ENCODE results near the gene POLD2.

POLD2 gene

DNA sequence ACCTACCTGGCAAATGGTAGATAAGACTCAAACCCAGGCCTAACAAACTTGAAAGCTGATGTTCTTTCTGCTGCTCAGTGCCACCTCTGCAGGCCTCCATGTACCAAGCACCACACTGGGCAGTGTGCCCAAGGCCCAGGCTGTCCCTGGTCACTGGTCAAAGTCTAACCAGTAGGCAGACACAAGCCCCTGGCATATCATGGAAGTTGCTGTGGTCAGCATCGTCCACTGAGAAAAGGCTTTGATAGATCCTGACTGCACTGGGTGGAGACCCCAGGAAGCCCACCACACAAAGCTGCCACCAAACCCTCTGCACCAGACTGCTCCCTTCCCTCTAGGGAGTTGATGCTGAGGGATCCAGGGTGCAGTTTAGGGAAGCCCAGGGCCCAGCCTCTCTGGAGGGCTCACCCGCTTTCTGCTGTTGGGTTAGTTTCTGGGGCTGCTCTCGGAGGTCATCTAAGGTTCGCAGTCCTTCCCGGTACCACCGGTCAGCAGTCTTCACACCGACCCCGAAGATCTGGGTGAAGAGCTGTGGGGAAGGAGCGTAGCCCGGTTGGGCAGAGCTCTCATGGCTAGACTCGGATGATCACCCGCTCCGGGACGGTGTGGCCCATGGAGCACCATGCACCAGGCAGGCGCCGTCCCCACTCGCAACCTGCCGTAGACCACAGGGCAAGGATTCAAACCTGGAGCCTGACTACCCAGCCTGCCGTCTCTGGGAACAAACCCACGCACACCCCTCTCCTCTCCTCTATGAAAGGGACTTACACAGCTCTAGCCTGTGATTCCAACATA lies 47.0 kb downstream of the POLD2 start:
- no peak for DNase-seq (ENCODE audit: low read depth)
- no peak overlapping the region for H3K4me3 ChIP-seq (ENCODE audit: low read length)
- TF ChIP-seq, protein P1, sequence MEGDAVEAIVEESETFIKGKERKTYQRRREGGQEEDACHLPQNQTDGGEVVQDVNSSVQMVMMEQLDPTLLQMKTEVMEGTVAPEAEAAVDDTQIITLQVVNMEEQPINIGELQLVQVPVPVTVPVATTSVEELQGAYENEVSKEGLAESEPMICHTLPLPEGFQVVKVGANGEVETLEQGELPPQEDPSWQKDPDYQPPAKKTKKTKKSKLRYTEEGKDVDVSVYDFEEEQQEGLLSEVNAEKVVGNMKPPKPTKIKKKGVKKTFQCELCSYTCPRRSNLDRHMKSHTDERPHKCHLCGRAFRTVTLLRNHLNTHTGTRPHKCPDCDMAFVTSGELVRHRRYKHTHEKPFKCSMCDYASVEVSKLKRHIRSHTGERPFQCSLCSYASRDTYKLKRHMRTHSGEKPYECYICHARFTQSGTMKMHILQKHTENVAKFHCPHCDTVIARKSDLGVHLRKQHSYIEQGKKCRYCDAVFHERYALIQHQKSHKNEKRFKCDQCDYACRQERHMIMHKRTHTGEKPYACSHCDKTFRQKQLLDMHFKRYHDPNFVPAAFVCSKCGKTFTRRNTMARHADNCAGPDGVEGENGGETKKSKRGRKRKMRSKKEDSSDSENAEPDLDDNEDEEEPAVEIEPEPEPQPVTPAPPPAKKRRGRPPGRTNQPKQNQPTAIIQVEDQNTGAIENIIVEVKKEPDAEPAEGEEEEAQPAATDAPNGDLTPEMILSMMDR (conservative IDR thresholded peaks at IDR 0.05; ENCODE audit: low read depth, low read length): no peak

DNA sequence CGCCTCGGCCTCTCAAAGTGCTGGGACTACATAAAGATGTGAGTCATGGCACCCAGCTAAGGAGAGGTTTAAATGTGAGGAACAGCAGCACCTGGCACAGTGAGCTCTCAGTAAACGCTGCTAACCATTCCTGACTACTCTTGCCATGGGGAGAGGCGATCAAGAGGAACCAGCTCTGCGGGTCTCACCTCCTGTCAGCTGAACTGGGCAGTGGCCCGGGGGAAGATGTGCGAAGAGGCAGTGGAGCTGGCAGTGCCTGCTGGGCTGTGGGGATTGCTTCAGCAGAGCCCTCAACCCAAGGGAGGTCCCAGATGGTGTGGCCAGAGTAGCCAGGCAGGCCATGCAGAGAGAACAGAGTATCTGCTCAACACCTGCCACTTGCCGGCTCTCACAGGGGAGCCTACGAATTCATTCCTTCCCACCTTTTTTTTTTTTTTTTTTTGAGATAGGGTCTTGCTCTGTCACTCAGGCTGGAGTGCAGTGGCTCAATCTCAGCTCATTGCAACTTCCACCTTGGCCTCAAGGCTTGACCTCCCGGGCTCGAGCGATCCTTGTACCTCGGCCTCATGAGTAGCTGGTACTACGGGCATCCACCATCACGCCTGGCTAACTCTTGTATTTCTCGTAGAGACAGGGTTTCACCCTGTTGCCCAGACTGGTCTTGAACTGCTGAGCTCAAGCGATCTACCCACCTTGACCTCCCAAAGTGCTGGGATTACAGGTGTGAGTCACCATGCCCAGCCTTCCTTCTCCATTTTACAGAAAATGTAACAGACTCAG lies 47.9 kb downstream of the POLD2 start:
- TF ChIP-seq, protein P1 (conservative IDR thresholded peaks at IDR 0.05; ENCODE audit: low read depth, low read length): no peak
- H3K4me3 ChIP-seq (ENCODE audit: low read length): no peak overlapping the region
- no peak for DNase-seq (ENCODE audit: low read depth)

DNA sequence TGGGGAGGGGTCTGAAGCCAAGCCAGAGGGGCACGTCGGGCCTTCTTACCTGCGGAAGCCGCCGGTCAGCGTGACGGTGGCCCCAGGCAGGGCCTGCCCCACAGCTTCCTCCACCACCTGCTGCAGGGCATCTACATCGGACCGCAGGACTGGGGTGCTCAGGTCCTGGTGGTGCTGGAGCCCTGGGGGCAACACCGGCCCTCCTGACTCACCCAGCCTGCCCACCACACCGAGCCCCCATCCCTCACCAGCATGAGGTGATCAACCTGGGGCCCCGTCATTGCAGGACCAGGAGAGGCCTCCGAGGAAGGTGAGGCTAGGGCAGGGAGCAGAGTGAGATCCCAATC lies 49.0 kb downstream of the POLD2 start:
- TF ChIP-seq, protein P1 (conservative IDR thresholded peaks at IDR 0.05; ENCODE audit: low read depth, low read length): no peak
- no peak for DNase-seq (ENCODE audit: low read depth)
- no peak overlapping the region for H3K4me3 ChIP-seq (ENCODE audit: low read length)

DNA sequence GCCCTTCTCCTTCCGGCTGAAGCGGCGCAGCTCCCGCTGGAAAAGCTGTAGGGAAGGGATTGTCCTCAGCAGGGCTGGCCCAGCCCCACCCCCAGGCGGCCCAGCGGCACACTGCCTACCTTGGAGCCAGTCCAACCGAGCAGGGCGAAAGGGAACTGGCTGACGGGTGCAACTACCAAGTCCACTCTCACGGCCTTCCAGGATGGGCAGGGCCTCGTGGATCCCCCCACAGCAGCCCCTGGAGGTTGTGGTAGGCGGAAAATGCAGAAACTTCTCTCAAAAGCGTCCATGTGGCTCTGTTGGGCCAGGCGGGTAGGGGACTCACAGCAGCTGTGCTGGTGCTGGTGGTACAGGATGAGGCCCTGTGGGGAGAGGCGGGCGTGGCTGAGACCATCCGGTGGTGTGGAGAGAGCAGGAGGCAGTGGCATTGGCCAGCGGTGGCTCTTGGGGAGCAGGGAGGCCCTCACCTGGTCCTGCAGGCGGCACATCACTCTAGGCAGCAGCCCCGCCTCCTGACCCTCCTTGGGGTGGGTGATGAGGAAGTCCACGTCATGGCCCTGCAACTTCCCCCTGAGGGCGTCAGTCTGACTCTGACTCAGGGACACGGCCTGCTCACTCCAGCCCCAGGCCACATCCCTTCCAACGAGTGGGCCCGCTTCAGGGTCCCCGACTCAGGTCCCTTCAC lies 49.5 kb downstream of the POLD2 start:
- no peak for DNase-seq (ENCODE audit: low read depth)
- TF ChIP-seq, protein P1 (conservative IDR thresholded peaks at IDR 0.05; ENCODE audit: low read depth, low read length): no peak
- H3K4me3 ChIP-seq (ENCODE audit: low read length): no peak overlapping the region

DNA sequence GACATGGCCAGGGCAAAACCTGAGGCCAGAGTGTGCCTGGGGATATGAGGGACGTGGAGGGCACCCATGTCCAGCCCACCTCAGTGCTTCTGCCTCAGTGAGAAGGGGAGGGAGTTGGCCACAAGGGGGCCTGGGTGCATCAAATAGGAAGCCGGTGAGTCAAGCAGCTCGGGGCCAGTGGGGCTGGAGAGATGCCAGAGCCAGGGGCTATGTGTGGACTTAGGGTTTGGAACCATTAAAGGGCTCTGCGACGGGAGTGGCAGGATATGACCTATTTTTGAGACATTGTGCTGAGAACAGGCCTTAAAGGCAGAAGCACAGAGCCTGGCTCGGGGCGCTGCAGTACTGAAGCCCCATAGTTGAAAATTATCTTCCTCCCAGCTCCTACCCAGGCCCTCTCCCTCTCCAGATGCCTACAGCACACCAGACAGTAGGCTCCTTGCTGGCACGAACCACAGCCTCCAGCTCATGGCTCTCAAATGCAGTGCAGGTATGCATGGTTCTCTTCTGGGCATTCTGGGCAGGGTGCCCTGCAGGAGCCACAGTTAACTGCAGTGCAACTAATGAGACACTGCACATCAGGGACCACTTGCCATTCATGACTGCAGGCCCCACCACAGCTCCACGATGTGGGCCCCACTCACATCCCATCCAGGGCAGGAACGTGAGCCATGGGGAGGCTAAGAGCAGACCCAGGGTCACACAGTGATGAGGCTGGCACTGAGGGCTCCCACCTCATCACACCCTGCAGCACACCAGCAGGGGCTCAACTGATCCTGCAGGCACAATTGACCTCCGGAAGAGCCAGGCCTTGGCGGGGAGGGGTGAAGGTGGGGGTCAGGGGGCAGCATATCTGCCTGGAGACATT lies 50.8 kb downstream of the POLD2 start:
- TF ChIP-seq, protein P1 (conservative IDR thresholded peaks at IDR 0.05; ENCODE audit: low read depth, low read length): peak; percentile 91
- DNase-seq (ENCODE audit: low read depth): no peak
- H3K4me3 ChIP-seq (ENCODE audit: low read length): no peak overlapping the region

DNA sequence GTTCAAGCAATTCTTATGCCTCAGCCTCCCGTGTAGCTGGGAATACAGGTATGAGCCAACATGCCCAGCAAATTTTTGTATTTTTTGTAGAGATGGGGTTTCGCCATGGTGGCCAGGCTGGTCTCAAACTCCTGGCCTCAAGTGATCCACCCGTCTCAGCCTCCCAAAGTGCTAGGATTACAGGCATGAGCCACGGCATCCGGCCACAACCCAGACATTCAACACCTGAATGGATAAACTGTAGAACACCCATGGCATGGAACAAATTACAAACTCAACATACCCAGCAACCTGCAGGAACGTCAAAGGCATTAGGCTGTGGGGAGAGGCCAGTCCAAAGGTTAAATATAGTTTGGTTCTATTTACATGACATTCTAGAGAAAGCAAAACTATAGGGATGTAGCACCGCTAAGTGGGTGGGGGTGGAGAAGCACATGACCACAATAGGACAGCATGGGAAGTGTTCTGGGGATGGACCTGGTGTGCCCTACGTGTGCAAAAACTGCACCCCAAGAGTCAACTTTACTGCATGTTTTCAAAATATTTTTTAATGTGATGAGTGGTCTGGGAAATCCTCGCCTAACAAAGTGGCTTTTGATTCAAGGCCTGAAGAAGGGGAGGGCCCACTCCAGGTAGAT lies 51.5 kb downstream of the POLD2 start:
- no peak overlapping the region for H3K4me3 ChIP-seq (ENCODE audit: low read length)
- TF ChIP-seq, protein P1 (conservative IDR thresholded peaks at IDR 0.05; ENCODE audit: low read depth, low read length): no peak
- no peak for DNase-seq (ENCODE audit: low read depth)

Data from retinal pigment epithelial cell (primary cell).